ENCODE measurements around the gene IFI35. TPM values are rescaled to one million over a fixed set of nuclear protein-coding genes. Genes with fewer than 3 reads are reported as not detected.
"Not testable (repeated sequence)": the region's sequence is repeated elsewhere in the genome, so short reads cannot be mapped to it uniquely, and the experiment has no call there.

IFI35 gene
- total RNA-seq, 2 donors from 2014 or later: 16.2 to 19.5 TPM

DNA sequence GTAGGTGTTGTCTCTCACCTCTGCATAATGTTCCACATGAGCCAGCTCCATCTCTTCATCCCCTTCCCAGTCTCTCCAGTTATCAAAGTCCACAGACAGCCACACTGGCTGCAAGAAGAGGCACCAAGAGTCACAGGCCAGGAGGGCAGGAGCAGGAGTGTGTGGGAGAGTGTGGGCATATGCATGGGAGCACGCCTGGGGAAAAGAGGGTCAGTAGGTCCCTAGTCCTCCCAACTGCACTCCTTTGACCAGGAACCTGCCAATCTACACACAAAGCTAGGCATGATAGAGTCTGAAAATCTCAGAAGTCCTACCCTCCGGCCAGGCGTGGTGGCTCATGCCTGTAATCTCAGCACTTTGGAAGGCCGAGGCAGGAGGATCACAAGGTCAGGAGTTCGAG, 35.0 kb upstream of the IFI35 start:
- Histone ChIP-seq H3K4me3 (no peak overlapping the region), H3K27me3 (no peaks in the 10 kb centered on the region), H3K27ac (no peak overlapping the region), H3K36me3 (replicated peaks in 1 of 2; ENCODE audit: insufficient read depth in 1 of 2, low read depth in 2 of 2) (no peaks in the 10 kb centered on the region), H3K4me1 (no peaks in the 10 kb centered on the region), H3K9me3 (no peaks in the 10 kb centered on the region)
- no peak for TF ChIP-seq CTCF (IDR thresholded peaks at IDR 0.05)
- TF ChIP-seq POLR2A (IDR thresholded peaks at IDR 0.05): no peak
- WGBS, 2 donors: 71 to 75% methylated on average over 5 of the region's 5 CpGs
- DNase-seq (no peak), ATAC-seq (no peak)
- intact Hi-C loops (cut with DNase I): no loop called here

DNA sequence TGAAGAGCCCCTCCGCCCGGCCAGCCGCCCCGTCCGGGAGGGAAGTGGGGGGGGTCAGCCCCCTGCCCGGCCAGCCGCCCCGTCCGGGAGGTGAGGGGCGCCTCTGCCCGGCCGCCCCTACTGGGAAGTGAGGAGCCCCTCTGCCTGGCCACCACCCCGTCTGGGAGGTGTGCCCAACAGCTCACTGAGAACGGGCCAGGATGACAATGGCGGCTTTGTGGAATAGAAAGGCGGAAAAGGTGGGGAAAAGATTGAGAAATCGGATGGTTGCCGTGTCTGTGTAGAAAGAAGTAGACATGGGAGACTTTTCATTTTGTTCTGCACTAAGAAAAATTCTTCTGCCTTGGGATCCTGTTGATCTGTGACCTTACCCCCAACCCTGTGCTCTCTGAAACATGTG, 33.3 kb upstream of the IFI35 start:
- H3K4me3 ChIP-seq; H3K9me3 ChIP-seq; ATAC-seq; H3K4me1 ChIP-seq; H3K27ac ChIP-seq; H3K27me3 ChIP-seq; H3K36me3 ChIP-seq (replicated peaks in 1 of 2; ENCODE audit: insufficient read depth in 1 of 2, low read depth in 2 of 2); intact Hi-C loops (cut with DNase I); DNase-seq: not testable (repeated sequence)
- 77% methylated on average over 5 of the region's 18 CpGs; no CpG with 5 or more reads in 1 of the 2 donors for WGBS, 2 donors

DNA sequence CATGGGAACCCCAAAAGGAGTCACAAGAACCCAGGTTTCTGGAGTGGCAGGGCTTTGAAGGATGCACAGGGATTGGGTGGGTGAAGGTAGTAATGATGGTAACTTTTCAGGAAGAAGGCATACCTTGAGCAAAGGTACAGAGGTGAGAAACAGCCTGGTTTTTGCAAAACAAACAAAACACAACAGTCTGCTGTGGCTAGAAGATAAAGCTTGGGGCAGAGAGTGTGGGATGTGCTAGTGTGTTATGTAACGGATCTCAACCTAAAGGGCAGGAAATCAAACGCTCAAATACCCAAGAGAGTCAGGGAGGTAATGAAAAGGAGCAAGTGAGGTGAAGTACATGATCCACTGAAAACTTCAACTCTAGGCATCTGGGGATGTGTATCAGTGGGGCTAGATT, 31.3 kb upstream of the IFI35 start:
- Histone ChIP-seq H3K27ac (no peak overlapping the region), H3K4me1 (peaks cover 11% of the 10 kb centered on the region), H3K27me3 (no peaks in the 10 kb centered on the region), H3K9me3 (no peaks in the 10 kb centered on the region), H3K4me3 (no peak overlapping the region), H3K36me3 (replicated peaks in 1 of 2; ENCODE audit: insufficient read depth in 1 of 2, low read depth in 2 of 2) (no peaks in the 10 kb centered on the region)
- TF ChIP-seq POLR2A (IDR thresholded peaks at IDR 0.05): no peak
- TF ChIP-seq CTCF (IDR thresholded peaks at IDR 0.05): no peak
- ATAC-seq (no peak), DNase-seq (no peak)
- 37 to 52% methylated on average over 2 of the region's 2 CpGs for WGBS, 2 donors
- intact Hi-C loops (cut with DNase I): no loop called here

DNA sequence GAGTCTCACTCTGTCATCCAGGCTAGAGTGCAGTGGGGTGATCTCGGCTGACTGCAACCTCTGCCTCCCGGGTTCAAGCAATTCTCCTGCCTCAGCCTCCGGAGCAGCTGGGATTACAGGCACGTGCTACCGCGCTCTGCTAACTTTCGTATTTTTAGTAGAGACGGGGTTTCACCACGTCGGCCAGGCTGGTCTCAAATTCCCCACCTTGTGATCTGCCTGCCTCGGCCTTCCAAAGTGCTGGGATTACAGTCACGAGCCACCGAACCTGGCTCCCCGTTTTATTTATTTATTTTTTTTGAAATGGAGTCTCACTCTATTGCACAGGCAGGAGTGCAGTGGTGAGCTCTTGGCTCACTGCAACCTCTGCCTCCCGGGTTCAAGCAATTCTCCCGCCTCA, 30.9 kb upstream of the IFI35 start:
- DNase-seq; intact Hi-C loops (cut with DNase I): not testable (repeated sequence)

DNA sequence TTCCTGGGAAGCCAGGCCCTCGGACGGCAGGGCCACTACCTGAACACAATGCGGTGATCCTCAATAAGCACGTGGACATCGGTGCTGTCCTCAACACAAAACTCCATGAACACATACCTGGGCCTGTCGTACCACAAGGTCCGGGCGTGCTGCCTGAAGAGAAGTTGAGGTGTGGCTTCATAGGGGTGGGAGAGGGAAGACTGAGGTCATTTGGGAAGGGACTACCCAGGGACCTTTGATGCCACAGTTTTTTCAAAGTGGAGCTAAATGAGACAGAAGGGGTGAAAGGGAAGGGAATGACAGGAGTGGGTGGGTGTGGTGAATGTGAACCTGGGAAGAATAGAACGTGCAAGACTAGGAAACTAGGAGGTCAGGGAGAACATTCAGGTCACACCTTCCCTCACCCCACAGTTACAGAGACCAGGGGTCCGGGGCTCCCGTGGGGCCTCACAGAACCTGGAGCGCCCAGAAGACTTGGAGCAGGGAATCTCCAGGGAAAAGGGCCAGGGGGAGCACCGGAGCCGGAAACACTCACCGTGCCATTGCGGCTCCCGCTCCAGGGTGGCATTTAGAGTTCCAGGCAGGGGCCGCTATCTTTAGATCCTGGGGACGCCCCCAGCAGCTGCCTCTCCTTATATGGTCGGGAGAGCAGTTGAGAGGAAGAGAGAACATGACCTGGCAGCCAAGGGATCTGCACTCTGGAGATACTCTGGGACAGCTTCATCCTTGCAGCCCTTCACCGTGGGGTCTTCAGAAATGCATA, 26.9 kb upstream of the IFI35 start, which contains the start of gene PTGES3L:
PTGES3L (minus strand) TSS at position 570 of the 763 bp plus-strand sequence; CDS start at position 543, 27 bp downstream.
- H3K4me1 ChIP-seq: peaks cover 30% of the 10 kb centered on the region
- intact Hi-C loops (cut with DNase I): no loop called here
- DNase-seq (peak; percentile 30 to 50 (median 47)), ATAC-seq (peak; percentile 24)
- peak within 1 kb of the TSS; percentile 59 to 93 (median 78) for H3K27ac ChIP-seq
- H3K9me3 ChIP-seq: no peaks in the 10 kb centered on the region
- no peaks in the 10 kb centered on the region for H3K36me3 ChIP-seq (replicated peaks in 1 of 2; ENCODE audit: insufficient read depth in 1 of 2, low read depth in 2 of 2)
- H3K27me3 ChIP-seq: no peaks in the 10 kb centered on the region
- 32 to 40% methylated on average over 17 to 21 of the region's 21 CpGs for WGBS, 2 donors
- TF ChIP-seq CTCF (IDR thresholded peaks at IDR 0.05) (no peak), POLR2A (IDR thresholded peaks at IDR 0.05) (no peak)
- peak within 1 kb of the TSS; percentile 25 to 54 for H3K4me3 ChIP-seq

More for the DNA sequence above, 30.9 kb upstream of the IFI35 start:
- WGBS, 2 donors: 87 to 92% methylated on average over 16 of the region's 16 CpGs
- not testable (repeated sequence) for H3K27me3 ChIP-seq; H3K9me3 ChIP-seq; H3K36me3 ChIP-seq (replicated peaks in 1 of 2; ENCODE audit: insufficient read depth in 1 of 2, low read depth in 2 of 2); ATAC-seq; H3K27ac ChIP-seq; H3K4me3 ChIP-seq
- peaks cover 11% of the 10 kb centered on the region for H3K4me1 ChIP-seq

Measured in body of pancreas (tissue), 4 donors.